DND-41 (cell line): ENCODE measurements around the gene AKT1.

ENCODE experiments used
- EZH2 ChIP-seq: IDR thresholded peaks from 3 replicates; pipeline ENCODE4 v1.6.1; 2012; ENCODE audit warnings: borderline replicate concordance, low read depth, mild to moderate bottlenecking, moderate library complexity, low read length, inconsistent platforms; ENCODE audit not compliant: severe bottlenecking
- TF ChIP-seq, protein P1 (sequence below): IDR thresholded peaks from 2 replicates; pipeline ENCODE4 v1.5.1; 2012; ENCODE audit warnings: borderline replicate concordance, low read length, moderate library complexity, mild to moderate bottlenecking; ENCODE audit not compliant: poor library complexity, severe bottlenecking; ENCODE audit errors: extremely low read depth

DNA sequence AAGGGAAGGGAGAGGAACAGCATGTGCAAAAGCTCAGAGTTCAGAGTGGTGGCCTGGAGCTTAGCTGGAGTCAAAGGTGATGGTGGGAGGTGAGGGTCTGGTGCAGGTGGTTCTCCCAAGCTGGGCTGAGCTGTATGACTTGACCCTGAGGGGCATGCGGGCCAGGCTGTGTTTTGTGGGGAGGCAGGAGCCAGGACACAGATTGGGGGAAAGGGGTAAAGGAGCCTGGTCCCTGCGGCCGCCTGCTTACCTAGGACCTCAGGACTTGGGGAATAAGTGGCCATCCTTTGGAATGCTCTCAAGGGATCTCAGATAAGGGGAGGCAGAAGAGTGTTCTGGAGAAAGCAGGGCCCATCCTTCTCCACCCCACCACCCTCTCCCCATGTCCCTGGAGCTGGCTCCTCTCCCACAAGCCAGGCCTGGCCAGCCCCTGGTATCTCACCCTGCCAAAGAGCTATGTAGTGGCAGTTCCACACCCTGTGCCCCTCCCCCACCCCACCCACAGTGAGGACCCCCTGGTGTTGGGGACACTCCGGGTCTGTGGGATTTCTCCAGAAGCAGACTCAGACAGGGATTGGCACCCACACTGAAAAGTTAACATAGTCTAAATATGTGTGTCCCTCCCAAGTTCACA lies 49.6 kb upstream of the AKT1 start:
- TF ChIP-seq, protein P1, sequence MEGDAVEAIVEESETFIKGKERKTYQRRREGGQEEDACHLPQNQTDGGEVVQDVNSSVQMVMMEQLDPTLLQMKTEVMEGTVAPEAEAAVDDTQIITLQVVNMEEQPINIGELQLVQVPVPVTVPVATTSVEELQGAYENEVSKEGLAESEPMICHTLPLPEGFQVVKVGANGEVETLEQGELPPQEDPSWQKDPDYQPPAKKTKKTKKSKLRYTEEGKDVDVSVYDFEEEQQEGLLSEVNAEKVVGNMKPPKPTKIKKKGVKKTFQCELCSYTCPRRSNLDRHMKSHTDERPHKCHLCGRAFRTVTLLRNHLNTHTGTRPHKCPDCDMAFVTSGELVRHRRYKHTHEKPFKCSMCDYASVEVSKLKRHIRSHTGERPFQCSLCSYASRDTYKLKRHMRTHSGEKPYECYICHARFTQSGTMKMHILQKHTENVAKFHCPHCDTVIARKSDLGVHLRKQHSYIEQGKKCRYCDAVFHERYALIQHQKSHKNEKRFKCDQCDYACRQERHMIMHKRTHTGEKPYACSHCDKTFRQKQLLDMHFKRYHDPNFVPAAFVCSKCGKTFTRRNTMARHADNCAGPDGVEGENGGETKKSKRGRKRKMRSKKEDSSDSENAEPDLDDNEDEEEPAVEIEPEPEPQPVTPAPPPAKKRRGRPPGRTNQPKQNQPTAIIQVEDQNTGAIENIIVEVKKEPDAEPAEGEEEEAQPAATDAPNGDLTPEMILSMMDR: no peak
- TF ChIP-seq EZH2: no peak
